Endothelial cell of umbilical vein (primary cell): ENCODE data around the gene CEP63. TPM values are rescaled to one million over a fixed set of nuclear protein-coding genes. Genes with fewer than 3 reads are reported as not detected.

Experiments
- BruUV-seq: library from RNA; stranded (reverse); fragments of 400-500 nt; replicated peaks from 2 replicates; lab custom pipeline; 2021; lab: Mats Ljungman, UMichigan
- CTCF ChIA-PET: fragments of 300-600, 350-600 bp; sonication (Branson Sonifier 250); formaldehyde crosslinking; loops from one replicate; lab custom pipeline; 2021; ENCODE audit warnings: antibody characterized with exemption, inconsistent platforms; lab: Charles Lee
- POLR2A ChIA-PET: fragments of 300-600, 350-600 bp; sonication (Branson Sonifier 250); formaldehyde crosslinking; loops from one replicate; lab custom pipeline; 2021; ENCODE audit warnings: antibody characterized with exemption, inconsistent platforms; lab: Charles Lee
- DNase-seq: peaks from one replicate; pipeline ENCODE4 v3.0.0-alpha.2; 2011; ENCODE audit warnings: low read depth, low spot score
- FAIRE-seq: peaks from 2 replicates; lab custom pipeline; 2011; peaks lifted over from hg19 to GRCh38; lab: Jason Lieb, UNC
- H2AFZ ChIP-seq: 2 replicates; pipeline ENCODE4 v1.6.0; 2012; ENCODE audit warnings: low read depth, low read length, control low read depth, inconsistent platforms
- H3K27ac ChIP-seq: 2 replicates; pipeline ENCODE4 v1.5.1; 2011; ENCODE audit warnings: low read depth, mild to moderate bottlenecking, control low read depth, low read length, moderate library complexity; ENCODE audit not compliant: insufficient read depth
- H3K27me3 ChIP-seq, 2 experiments: 2 replicates each; pipeline versions ENCODE4 v1.6.0 to v1.6.1; 2011; ENCODE audit warnings: low read length in 2 of 2, mixed read lengths in 1 of 2; ENCODE audit not compliant: control insufficient read depth in 2 of 2, insufficient read depth in 2 of 2
- H3K36me3 ChIP-seq, 2 experiments: 2 replicates in 1 of 2; 3 replicates in 1 of 2; pipeline ENCODE4 v1.5.1; 2011; ENCODE audit warnings: low read length in 2 of 2, mild to moderate bottlenecking in 1 of 2, moderate library complexity in 1 of 2; ENCODE audit not compliant: control insufficient read depth in 2 of 2, insufficient read depth in 2 of 2; ENCODE audit errors: extremely low read depth in 1 of 2
- H3K4me1 ChIP-seq: 3 replicates; pipeline ENCODE4 v1.5.1; 2011; ENCODE audit warnings: mild to moderate bottlenecking, low read length; ENCODE audit not compliant: control insufficient read depth, insufficient read depth; ENCODE audit errors: extremely low read depth
- H3K4me2 ChIP-seq: 2 replicates; pipeline ENCODE4 v1.6.1; 2011; ENCODE audit warnings: low read length, control low read depth, mixed read lengths; ENCODE audit not compliant: insufficient read depth
- H3K4me3 ChIP-seq, 3 experiments: fragments of 200-600 bp in 1 of 3; sonication (generic), shearing (Covaris generic) in 1 of 3; replicated peaks in 1 of 3; 2 replicates each; pipeline ENCODE4 v1.5.1; 2011 to 2016; ENCODE audit warnings: control low read depth in 3 of 3, low read length in 3 of 3, mild to moderate bottlenecking in 2 of 3, inconsistent platforms in 1 of 3, low read depth in 1 of 3, moderate library complexity in 1 of 3; ENCODE audit not compliant: insufficient read depth in 1 of 3
- H3K79me2 ChIP-seq: 2 replicates; pipeline ENCODE4 v1.6.0; 2012; ENCODE audit warnings: low read length, inconsistent platforms; ENCODE audit not compliant: control insufficient read depth, insufficient read depth
- H3K9ac ChIP-seq: replicated peaks from 2 replicates; pipeline ENCODE3; 2011; ENCODE audit warnings: low read length, control low read depth; ENCODE audit not compliant: insufficient read depth; ENCODE audit errors: extremely low read depth
- H3K9me1 ChIP-seq: replicated peaks from 3 replicates; pipeline ENCODE4 v1.6.0; 2011; ENCODE audit warnings: mild to moderate bottlenecking, low read length; ENCODE audit not compliant: control insufficient read depth, insufficient read depth; ENCODE audit errors: extremely low read depth
- H3K9me3 ChIP-seq: replicated peaks from 2 replicates; pipeline ENCODE4 v1.5.1; 2012; ENCODE audit warnings: low read length, inconsistent platforms; ENCODE audit not compliant: control insufficient read depth, insufficient read depth
- H4K20me1 ChIP-seq: replicated peaks from 2 replicates; pipeline ENCODE3; 2011; ENCODE audit warnings: mild to moderate bottlenecking, low read length; ENCODE audit not compliant: control insufficient read depth, insufficient read depth; ENCODE audit errors: extremely low read depth
- EZH2 ChIP-seq: IDR thresholded peaks from 2 replicates; pipeline ENCODE4 v1.6.1; 2012; ENCODE audit warnings: borderline replicate concordance, low read depth, mild to moderate bottlenecking, moderate library complexity, low read length, inconsistent platforms; ENCODE audit not compliant: severe bottlenecking
- FOS ChIP-seq: IDR thresholded peaks from 2 replicates; pipeline ENCODE4 v1.6.1; 2011; ENCODE audit warnings: mild to moderate bottlenecking, low read length, moderate library complexity, borderline replicate concordance; ENCODE audit not compliant: insufficient read depth
- GATA2 ChIP-seq: IDR thresholded peaks from 2 replicates; pipeline ENCODE4 v1.7.0; 2011; ENCODE audit warnings: low read depth, mild to moderate bottlenecking, moderate library complexity, mixed read lengths, low read length; ENCODE audit not compliant: insufficient read length, insufficient read depth
- JUN ChIP-seq: IDR thresholded peaks from 2 replicates; pipeline ENCODE4 v1.6.1; 2011; ENCODE audit warnings: borderline replicate concordance, low read depth; ENCODE audit not compliant: insufficient read length, insufficient read depth
- MYC ChIP-seq: IDR thresholded peaks from one replicate; pipeline ENCODE4 v1.6.1; 2011; ENCODE audit warnings: mild to moderate bottlenecking, low read depth, low read length
- POLR2A ChIP-seq: IDR thresholded peaks from 2 replicates; pipeline ENCODE4 v1.6.1; 2012; ENCODE audit warnings: low read depth, mild to moderate bottlenecking, control low read depth, low read length
- POLR2AphosphoS5 ChIP-seq: IDR thresholded peaks from 2 replicates; pipeline ENCODE4 v1.6.1; 2012; ENCODE audit warnings: low read depth, mild to moderate bottlenecking, control low read depth, low read length, moderate library complexity; ENCODE audit not compliant: insufficient read depth
- dilution Hi-C: fragments of 300-500 bp; cut with MboI; formaldehyde crosslinking; loops from one replicate; pipeline ENCODE4 v1.15.0; 2019; ENCODE audit warnings: low sequenced_read_pairs; ENCODE audit not compliant: extremely low pct_ligation_motif_present
- intact Hi-C: fragments of 100-400 bp; cut with micrococcal nuclease; formaldehyde crosslinking; loops from one replicate; pipeline ENCODE4 v1.10.0; 2022
- polyA plus RNA-seq, 4 experiments: library from polyadenylated mRNA; depleted of rRNA in 3 of 4; stranded (reverse) in 3 of 4; unstranded in 1 of 4; fragments of >200 nt; gene quantifications; 2 replicates each; pipeline versions ENCODE4 v1.2.1 to v1.2.3, GENCODE V29; 2011 to 2012; ENCODE audit warnings: missing spikeins in 1 of 4
- total RNA-seq: library from RNA; stranded (reverse); gene quantifications from 2 replicates; pipeline ENCODE4 v1.2.3, GENCODE V29; 2021
- TF ChIP-seq, protein P1 (sequence below): IDR thresholded peaks from 2 replicates; pipeline ENCODE4 v1.6.1; 2011; ENCODE audit not compliant: insufficient read depth, insufficient read length
- TF ChIP-seq, protein P2 (sequence below), 2 donors: IDR thresholded peaks; 1 replicate in 1 of 2; 2 replicates in 1 of 2; pipeline ENCODE4 v1.5.1; 2011; ENCODE audit warnings: low read length in 2 of 2, mild to moderate bottlenecking in 2 of 2, moderate library complexity in 2 of 2, control low read depth in 1 of 2, inconsistent platforms in 1 of 2, low read depth in 1 of 2; ENCODE audit not compliant: insufficient read depth in 1 of 2; ENCODE audit errors: extremely low read depth in 1 of 2

CEP63 gene
- total and polyA plus RNA-seq, 2 donors (not counting 3 experiments of a cell fraction or from before 2014, with no cell fraction given) = 5.7 to 29.4 TPM

DNA sequence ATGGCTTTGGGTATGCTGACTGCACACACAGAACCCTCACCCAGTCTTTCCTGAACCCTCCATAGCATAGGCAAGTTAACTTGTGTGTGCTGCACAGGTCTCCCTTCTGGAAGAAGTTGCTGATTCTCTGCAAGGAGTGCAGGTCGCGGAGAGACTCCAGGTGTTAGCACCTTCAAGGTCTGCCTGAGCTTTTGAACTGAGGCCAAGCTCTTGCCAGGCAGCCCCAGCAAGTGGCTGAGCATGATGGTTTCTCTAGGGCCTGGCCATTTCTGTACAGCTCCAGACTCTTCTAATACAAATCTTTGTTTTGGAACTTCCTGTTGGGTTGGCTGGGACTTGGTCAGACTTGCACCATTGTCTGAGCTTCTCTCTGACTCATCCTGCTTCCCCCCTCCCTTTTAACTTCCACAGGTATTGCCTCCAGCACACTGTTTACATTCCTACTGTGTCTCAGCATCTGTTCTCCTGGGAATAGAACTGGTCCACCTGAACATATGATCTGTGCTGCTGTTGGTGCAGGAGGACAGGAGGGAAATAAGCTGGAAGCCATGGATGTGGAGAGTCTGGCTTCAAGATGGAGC, 111.6 kb downstream of the CEP63 start:
- no peak overlapping the region for H3K4me2 ChIP-seq
- no peaks in the 10 kb centered on the region for H3K36me3 ChIP-seq
- intact Hi-C loops (no loop called here), dilution Hi-C loops (no loop called here)
- TF ChIP-seq EZH2 = no peak
- TF ChIP-seq POLR2AphosphoS5 = no peak
- TF ChIP-seq, protein P1, sequence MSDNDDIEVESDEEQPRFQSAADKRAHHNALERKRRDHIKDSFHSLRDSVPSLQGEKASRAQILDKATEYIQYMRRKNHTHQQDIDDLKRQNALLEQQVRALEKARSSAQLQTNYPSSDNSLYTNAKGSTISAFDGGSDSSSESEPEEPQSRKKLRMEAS = no peak
- no peak for TF ChIP-seq POLR2A
- TF ChIP-seq GATA2 = no peak
- no peak for TF ChIP-seq MYC
- TF ChIP-seq, protein P2, sequence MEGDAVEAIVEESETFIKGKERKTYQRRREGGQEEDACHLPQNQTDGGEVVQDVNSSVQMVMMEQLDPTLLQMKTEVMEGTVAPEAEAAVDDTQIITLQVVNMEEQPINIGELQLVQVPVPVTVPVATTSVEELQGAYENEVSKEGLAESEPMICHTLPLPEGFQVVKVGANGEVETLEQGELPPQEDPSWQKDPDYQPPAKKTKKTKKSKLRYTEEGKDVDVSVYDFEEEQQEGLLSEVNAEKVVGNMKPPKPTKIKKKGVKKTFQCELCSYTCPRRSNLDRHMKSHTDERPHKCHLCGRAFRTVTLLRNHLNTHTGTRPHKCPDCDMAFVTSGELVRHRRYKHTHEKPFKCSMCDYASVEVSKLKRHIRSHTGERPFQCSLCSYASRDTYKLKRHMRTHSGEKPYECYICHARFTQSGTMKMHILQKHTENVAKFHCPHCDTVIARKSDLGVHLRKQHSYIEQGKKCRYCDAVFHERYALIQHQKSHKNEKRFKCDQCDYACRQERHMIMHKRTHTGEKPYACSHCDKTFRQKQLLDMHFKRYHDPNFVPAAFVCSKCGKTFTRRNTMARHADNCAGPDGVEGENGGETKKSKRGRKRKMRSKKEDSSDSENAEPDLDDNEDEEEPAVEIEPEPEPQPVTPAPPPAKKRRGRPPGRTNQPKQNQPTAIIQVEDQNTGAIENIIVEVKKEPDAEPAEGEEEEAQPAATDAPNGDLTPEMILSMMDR (IDR thresholded peaks at IDR 0.05; ENCODE audit: extremely low read depth in 1 of 2, insufficient read depth in 1 of 2, low read depth in 1 of 2, low read length in 2 of 2) = no peak
- no peak for TF ChIP-seq JUN
- TF ChIP-seq FOS = no peak
- POLR2A ChIA-PET = no interaction called here
- H2AFZ ChIP-seq = no peak overlapping the region
- no peak overlapping the region for H3K4me3 ChIP-seq
- H3K79me2 ChIP-seq = no peaks in the 10 kb centered on the region
- CTCF ChIA-PET = interaction anchor here (0.6 kb wide), 1 partner anchor 197 kb away, joined by 4 read pairs; the partner anchor contains the start of gene EPHB1
- no peak overlapping the region for H3K9ac ChIP-seq
- no peaks in the 10 kb centered on the region for H3K9me1 ChIP-seq
- BruUV-seq = no TSS peak
- H4K20me1 ChIP-seq = no peaks in the 10 kb centered on the region
- no peaks in the 10 kb centered on the region for H3K9me3 ChIP-seq
- DNase-seq = no peak
- H3K27ac ChIP-seq = no peak overlapping the region
- peaks cover 2 to 4% of the 10 kb centered on the region in 2 experiments for H3K27me3 ChIP-seq
- no peaks in the 10 kb centered on the region for H3K4me1 ChIP-seq
- FAIRE-seq = no peak
